Measurements from ENCODE around the gene SGCE.
A peak's percentile ranks its signal among the peaks of the same experiment; 100 is the strongest.

Gene SGCE

DNA sequence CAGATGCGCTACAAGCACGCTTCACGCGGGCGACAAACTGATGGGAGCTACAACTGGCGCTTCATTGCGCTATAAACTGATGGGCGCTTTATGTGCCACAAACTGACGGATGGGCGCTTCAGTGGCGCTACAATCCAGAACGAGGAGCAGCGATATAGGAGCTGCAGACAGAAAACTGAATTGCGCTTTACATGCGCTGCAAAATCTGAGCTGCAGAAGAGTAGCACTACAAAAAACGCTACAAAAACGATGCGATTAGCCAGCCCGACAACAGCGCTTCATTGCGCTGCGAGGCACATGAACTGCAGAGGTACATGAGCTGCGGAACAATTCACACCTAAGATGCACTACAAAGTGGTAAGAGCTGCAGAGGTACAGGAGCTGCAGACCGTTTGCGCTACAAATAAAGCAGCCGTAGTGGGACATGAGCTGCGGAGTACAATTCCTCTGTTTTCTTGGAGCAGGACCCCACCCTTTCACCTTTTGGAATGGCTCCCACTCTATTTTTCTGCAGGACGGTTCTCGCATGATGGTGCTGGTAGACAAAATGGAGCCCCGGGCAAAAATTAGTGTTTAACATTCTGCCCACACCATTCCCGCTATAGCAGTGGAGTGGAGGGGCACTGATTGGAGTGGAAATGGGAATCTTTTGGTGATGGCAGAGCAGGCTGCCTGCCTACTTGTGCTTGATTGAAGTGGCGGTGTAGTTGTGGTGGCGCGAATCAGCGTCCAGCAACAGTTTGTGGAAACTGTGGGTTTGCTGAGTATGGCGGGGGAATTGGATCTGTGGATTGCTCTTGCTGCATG lies 1.2 kb upstream of the SGCE start:
- H3K27ac ChIP-seq, result peak overlapping the region; percentile 52
- H3K9ac ChIP-seq, result no peak overlapping the region
- peak overlapping the region; percentile 71 for H3K4me2 ChIP-seq (ENCODE audit: low read length)
- peak overlapping the region; percentile 45 for H3K4me3 ChIP-seq (ENCODE audit: low read depth, low read length)
- H2AFZ ChIP-seq, result peak overlapping the region; percentile 69
- H3K9me3 ChIP-seq (ENCODE audit: control insufficient read depth, low read length), result no peaks in the 10 kb centered on the region
- no peaks in the 10 kb centered on the region for H3K27me3 ChIP-seq (ENCODE audit: control insufficient read depth, insufficient read depth, low read length)
- H3K36me3 ChIP-seq (ENCODE audit: control insufficient read depth, insufficient read depth, low read length), result no peaks in the 10 kb centered on the region
- no peaks in the 10 kb centered on the region for H3K79me2 ChIP-seq
- H3K4me1 ChIP-seq, result peaks cover 4% of the 10 kb centered on the region
- no peak for TF ChIP-seq CTCF (IDR thresholded peaks at IDR 0.05)

- H2AFZ ChIP-seq, result peak overlapping the region; percentile 69
- no peaks in the 10 kb centered on the region for H3K36me3 ChIP-seq (ENCODE audit: control insufficient read depth, insufficient read depth, low read length)
- H3K4me3 ChIP-seq (ENCODE audit: low read depth, low read length), result peak overlapping the region; percentile 45
- no peak overlapping the region for H3K9ac ChIP-seq
- H3K4me1 ChIP-seq, result peaks cover 4% of the 10 kb centered on the region
- H3K9me3 ChIP-seq (ENCODE audit: control insufficient read depth, low read length), result no peaks in the 10 kb centered on the region
- no peak overlapping the region for H3K27ac ChIP-seq
- no peaks in the 10 kb centered on the region for H3K79me2 ChIP-seq
- TF ChIP-seq CTCF (IDR thresholded peaks at IDR 0.05), result no peak
- H3K4me2 ChIP-seq (ENCODE audit: low read length), result peak overlapping the region; percentile 71
- H3K27me3 ChIP-seq (ENCODE audit: control insufficient read depth, insufficient read depth, low read length), result no peaks in the 10 kb centered on the region
These were observed 658 bp upstream of the SGCE start for GRCh38 chr7:94656658-94656924.

- Histone ChIP-seq H3K9ac (no peak overlapping the region), H3K4me3 (ENCODE audit: low read depth, low read length) (peak overlapping the region; percentile 51), H3K36me3 (ENCODE audit: control insufficient read depth, insufficient read depth, low read length) (no peaks in the 10 kb centered on the region), H3K4me1 (peaks cover 4% of the 10 kb centered on the region), H3K4me2 (ENCODE audit: low read length) (peak overlapping the region; percentile 66), H3K9me3 (ENCODE audit: control insufficient read depth, low read length) (no peaks in the 10 kb centered on the region), H3K27ac (peak overlapping the region; percentile 48), H3K79me2 (no peaks in the 10 kb centered on the region), H2AFZ (peak overlapping the region; percentile 77), H3K27me3 (ENCODE audit: control insufficient read depth, insufficient read depth, low read length) (no peaks in the 10 kb centered on the region)
- TF ChIP-seq CTCF (IDR thresholded peaks at IDR 0.05), result no peak
These were observed 646 bp downstream of the SGCE start for GRCh38 chr7:94655126-94655847.

DNA sequence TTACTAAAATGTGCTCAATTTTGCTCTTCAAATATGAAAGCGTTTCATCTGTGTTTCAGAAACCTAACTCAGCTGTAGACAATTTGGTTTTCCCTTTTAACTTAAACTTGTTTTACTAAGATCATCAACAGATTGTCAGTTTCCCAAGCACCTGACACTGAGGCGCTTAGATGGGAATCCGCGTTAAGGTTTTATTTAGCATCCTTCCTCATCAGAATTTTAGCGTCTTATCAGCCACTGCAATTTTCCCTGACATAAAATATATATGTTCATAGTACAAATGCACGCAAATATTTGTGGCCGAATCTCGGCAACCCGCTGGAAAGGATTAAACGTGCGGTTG lies 1.2 kb downstream of the SGCE start:
- Histone ChIP-seq H3K79me2 (no peaks in the 10 kb centered on the region), H2AFZ (peak overlapping the region; percentile 77), H3K36me3 (ENCODE audit: control insufficient read depth, insufficient read depth, low read length) (no peaks in the 10 kb centered on the region), H3K4me3 (ENCODE audit: low read depth, low read length) (peak overlapping the region; percentile 51), H3K9me3 (ENCODE audit: control insufficient read depth, low read length) (no peaks in the 10 kb centered on the region), H3K27ac (no peak overlapping the region), H3K9ac (no peak overlapping the region), H3K27me3 (ENCODE audit: control insufficient read depth, insufficient read depth, low read length) (no peaks in the 10 kb centered on the region), H3K4me1 (peaks cover 4% of the 10 kb centered on the region), H3K4me2 (ENCODE audit: low read length) (peak overlapping the region; percentile 66)
- no peak for TF ChIP-seq CTCF (IDR thresholded peaks at IDR 0.05)

Measured in parathyroid adenoma (tissue), 2 donors.